HEK293 (cell line): ENCODE measurements around the gene CCDC122.

Experiments used
- CTCF ChIP-seq: fragments of 450-650 bp; formaldehyde crosslinking; IDR thresholded peaks from 2 replicates; pipeline ENCODE4 v1.5.1; 2016; ENCODE audit warnings: missing biosample characterization, missing genetic modification characterization
- IKZF3 ChIP-seq: fragments of 450-650 bp; IDR thresholded peaks from 2 replicates; pipeline ENCODE4 v1.5.0; 2018; ENCODE audit warnings: missing biosample characterization, mild to moderate bottlenecking, missing genetic modification characterization, moderate library complexity
- PRDM6 ChIP-seq: fragments of 450-650 bp; formaldehyde crosslinking; IDR thresholded peaks from 2 replicates; pipeline ENCODE4 v1.5.1; 2017; ENCODE audit warnings: missing biosample characterization, missing genetic modification characterization
- RBAK ChIP-seq: fragments of 450-650 bp; formaldehyde crosslinking; IDR thresholded peaks from 2 replicates; pipeline ENCODE4 v1.5.1; 2016; ENCODE audit warnings: missing biosample characterization, missing genetic modification characterization
- REST ChIP-seq: fragments of 450-650 bp; formaldehyde crosslinking; IDR thresholded peaks from 2 replicates; pipeline ENCODE4 v1.5.1; 2016; ENCODE audit warnings: missing biosample characterization, missing genetic modification characterization
- TRIM28 ChIP-seq: IDR thresholded peaks from 2 replicates; pipeline ENCODE4 v1.6.1; 2011; ENCODE audit warnings: low read length, control low read depth, borderline replicate concordance
- ZFP41 ChIP-seq: fragments of 450-650 bp; formaldehyde crosslinking; IDR thresholded peaks from 2 replicates; pipeline ENCODE4 v1.5.1; 2016; ENCODE audit warnings: missing biosample characterization, missing genetic modification characterization, borderline replicate concordance
- ZNF138 ChIP-seq: fragments of 450-650 bp; formaldehyde crosslinking; IDR thresholded peaks from 2 replicates; pipeline ENCODE4 v1.5.1; 2016; ENCODE audit warnings: missing biosample characterization, missing genetic modification characterization, borderline replicate concordance
- ZNF416 ChIP-seq: fragments of 450-650 bp; formaldehyde crosslinking; IDR thresholded peaks from 2 replicates; pipeline ENCODE4 v1.5.1; 2016; ENCODE audit warnings: missing biosample characterization, missing genetic modification characterization
- ZNF423 ChIP-seq: fragments of 450-650 bp; formaldehyde crosslinking; IDR thresholded peaks from 2 replicates; pipeline ENCODE4 v1.5.1; 2016; ENCODE audit warnings: missing biosample characterization, missing genetic modification characterization
- ZNF501 ChIP-seq: fragments of 450-650 bp; formaldehyde crosslinking; IDR thresholded peaks from 2 replicates; pipeline ENCODE4 v1.5.1; 2016; ENCODE audit warnings: missing biosample characterization, missing genetic modification characterization
- TF ChIP-seq, protein P1 (sequence below): fragments of 450-650 bp; formaldehyde crosslinking; conservative IDR thresholded peaks from 2 replicates; pipeline ENCODE4 v1.5.1; 2016; ENCODE audit warnings: low read depth, missing biosample characterization, missing genetic modification characterization
- TF ChIP-seq, protein P2 (sequence below): fragments of 450-650 bp; formaldehyde crosslinking; IDR thresholded peaks from 2 replicates; pipeline ENCODE4 v1.5.1; 2017; ENCODE audit warnings: missing biosample characterization, mild to moderate bottlenecking, missing genetic modification characterization, moderate library complexity
- TF ChIP-seq, protein P3 (sequence below): fragments of 450-650 bp; formaldehyde crosslinking; IDR thresholded peaks from 2 replicates; pipeline ENCODE4 v1.5.1; 2017; ENCODE audit warnings: missing biosample characterization, missing genetic modification characterization

- TF ChIP-seq CTCF (tag by site-specific recombination) (no peak), PRDM6 (no peak), ZNF138 (tag by site-specific recombination) (no peak), ZNF423 (tag by site-specific recombination) (no peak), ZNF501 (tag by site-specific recombination) (no peak), REST (tag by site-specific recombination) (no peak), IKZF3 (no peak), RBAK (tag by site-specific recombination) (no peak), ZNF416 (no peak), TRIM28 (no peak), ZFP41 (tag by site-specific recombination) (no peak)
- TF ChIP-seq, protein P1, sequence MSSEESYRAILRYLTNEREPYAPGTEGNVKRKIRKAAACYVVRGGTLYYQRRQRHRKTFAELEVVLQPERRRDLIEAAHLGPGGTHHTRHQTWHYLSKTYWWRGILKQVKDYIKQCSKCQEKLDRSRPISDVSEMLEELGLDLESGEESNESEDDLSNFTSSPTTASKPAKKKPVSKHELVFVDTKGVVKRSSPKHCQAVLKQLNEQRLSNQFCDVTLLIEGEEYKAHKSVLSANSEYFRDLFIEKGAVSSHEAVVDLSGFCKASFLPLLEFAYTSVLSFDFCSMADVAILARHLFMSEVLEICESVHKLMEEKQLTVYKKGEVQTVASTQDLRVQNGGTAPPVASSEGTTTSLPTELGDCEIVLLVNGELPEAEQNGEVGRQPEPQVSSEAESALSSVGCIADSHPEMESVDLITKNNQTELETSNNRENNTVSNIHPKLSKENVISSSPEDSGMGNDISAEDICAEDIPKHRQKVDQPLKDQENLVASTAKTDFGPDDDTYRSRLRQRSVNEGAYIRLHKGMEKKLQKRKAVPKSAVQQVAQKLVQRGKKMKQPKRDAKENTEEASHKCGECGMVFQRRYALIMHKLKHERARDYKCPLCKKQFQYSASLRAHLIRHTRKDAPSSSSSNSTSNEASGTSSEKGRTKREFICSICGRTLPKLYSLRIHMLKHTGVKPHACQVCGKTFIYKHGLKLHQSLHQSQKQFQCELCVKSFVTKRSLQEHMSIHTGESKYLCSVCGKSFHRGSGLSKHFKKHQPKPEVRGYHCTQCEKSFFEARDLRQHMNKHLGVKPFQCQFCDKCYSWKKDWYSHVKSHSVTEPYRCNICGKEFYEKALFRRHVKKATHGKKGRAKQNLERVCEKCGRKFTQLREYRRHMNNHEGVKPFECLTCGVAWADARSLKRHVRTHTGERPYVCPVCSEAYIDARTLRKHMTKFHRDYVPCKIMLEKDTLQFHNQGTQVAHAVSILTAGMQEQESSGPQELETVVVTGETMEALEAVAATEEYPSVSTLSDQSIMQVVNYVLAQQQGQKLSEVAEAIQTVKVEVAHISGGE (tag by site-specific recombination): no peak
- TF ChIP-seq, protein P2, sequence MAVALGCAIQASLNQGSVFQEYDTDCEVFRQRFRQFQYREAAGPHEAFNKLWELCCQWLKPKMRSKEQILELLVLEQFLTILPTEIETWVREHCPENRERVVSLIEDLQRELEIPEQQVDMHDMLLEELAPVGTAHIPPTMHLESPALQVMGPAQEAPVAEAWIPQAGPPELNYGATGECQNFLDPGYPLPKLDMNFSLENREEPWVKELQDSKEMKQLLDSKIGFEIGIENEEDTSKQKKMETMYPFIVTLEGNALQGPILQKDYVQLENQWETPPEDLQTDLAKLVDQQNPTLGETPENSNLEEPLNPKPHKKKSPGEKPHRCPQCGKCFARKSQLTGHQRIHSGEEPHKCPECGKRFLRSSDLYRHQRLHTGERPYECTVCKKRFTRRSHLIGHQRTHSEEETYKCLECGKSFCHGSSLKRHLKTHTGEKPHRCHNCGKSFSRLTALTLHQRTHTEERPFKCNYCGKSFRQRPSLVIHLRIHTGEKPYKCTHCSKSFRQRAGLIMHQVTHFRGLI (tag by site-specific recombination): no peak
- TF ChIP-seq, protein P3, sequence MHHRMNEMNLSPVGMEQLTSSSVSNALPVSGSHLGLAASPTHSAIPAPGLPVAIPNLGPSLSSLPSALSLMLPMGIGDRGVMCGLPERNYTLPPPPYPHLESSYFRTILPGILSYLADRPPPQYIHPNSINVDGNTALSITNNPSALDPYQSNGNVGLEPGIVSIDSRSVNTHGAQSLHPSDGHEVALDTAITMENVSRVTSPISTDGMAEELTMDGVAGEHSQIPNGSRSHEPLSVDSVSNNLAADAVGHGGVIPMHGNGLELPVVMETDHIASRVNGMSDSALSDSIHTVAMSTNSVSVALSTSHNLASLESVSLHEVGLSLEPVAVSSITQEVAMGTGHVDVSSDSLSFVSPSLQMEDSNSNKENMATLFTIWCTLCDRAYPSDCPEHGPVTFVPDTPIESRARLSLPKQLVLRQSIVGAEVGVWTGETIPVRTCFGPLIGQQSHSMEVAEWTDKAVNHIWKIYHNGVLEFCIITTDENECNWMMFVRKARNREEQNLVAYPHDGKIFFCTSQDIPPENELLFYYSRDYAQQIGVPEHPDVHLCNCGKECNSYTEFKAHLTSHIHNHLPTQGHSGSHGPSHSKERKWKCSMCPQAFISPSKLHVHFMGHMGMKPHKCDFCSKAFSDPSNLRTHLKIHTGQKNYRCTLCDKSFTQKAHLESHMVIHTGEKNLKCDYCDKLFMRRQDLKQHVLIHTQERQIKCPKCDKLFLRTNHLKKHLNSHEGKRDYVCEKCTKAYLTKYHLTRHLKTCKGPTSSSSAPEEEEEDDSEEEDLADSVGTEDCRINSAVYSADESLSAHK (tag by site-specific recombination): no peak
Measured at GRCh38 chr13:43805681-43806128, 73.8 kb downstream of the CCDC122 start.
